ENCODE results near the gene KCNQ2.

KCNQ2 gene

DNA sequence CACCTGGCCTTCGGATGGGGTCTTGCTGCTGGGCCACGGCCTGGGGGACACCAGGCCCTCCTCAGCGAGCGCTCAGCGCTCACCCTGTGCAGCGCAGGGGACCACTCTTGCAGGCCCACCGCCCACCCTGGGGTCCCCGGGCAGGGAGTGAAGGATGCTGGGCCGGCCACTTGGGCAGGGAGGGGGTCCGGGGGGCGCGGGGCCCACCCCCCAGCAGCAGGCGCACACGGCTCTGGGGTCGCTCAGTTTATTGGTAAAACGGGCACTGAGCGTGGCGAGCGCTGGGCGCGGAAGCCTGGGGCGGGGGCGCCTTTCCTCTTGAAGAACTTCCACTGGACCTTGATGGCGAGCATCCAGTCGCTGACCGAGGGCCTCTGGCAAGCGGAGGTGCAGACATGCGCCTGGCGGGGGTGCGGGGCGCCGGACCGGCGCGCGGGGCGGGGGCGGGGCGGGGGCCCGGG, 15.4 kb upstream of the KCNQ2 start:
- DNase-seq, result no peak
- Histone ChIP-seq H3K27me3 (peaks cover 0 to 85% of the 10 kb centered on the region in 2 donors), H3K36me3 (no peaks in the 10 kb centered on the region), H3K4me3 (no peak overlapping the region), H3K9me3 (peaks cover 0 to 5% (median 0%) of the 10 kb centered on the region in 3 donors), H3K4me1 (peaks cover 0 to 13% (median 3%) of the 10 kb centered on the region in 4 donors), H3K27ac (no peak overlapping the region)
- TF ChIP-seq, protein P1, sequence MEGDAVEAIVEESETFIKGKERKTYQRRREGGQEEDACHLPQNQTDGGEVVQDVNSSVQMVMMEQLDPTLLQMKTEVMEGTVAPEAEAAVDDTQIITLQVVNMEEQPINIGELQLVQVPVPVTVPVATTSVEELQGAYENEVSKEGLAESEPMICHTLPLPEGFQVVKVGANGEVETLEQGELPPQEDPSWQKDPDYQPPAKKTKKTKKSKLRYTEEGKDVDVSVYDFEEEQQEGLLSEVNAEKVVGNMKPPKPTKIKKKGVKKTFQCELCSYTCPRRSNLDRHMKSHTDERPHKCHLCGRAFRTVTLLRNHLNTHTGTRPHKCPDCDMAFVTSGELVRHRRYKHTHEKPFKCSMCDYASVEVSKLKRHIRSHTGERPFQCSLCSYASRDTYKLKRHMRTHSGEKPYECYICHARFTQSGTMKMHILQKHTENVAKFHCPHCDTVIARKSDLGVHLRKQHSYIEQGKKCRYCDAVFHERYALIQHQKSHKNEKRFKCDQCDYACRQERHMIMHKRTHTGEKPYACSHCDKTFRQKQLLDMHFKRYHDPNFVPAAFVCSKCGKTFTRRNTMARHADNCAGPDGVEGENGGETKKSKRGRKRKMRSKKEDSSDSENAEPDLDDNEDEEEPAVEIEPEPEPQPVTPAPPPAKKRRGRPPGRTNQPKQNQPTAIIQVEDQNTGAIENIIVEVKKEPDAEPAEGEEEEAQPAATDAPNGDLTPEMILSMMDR (IDR thresholded peaks at IDR 0.05), result no peak
- intact Hi-C loops (cut with DNase I; ENCODE audit: low total_unique reads), result no loop called here

DNA sequence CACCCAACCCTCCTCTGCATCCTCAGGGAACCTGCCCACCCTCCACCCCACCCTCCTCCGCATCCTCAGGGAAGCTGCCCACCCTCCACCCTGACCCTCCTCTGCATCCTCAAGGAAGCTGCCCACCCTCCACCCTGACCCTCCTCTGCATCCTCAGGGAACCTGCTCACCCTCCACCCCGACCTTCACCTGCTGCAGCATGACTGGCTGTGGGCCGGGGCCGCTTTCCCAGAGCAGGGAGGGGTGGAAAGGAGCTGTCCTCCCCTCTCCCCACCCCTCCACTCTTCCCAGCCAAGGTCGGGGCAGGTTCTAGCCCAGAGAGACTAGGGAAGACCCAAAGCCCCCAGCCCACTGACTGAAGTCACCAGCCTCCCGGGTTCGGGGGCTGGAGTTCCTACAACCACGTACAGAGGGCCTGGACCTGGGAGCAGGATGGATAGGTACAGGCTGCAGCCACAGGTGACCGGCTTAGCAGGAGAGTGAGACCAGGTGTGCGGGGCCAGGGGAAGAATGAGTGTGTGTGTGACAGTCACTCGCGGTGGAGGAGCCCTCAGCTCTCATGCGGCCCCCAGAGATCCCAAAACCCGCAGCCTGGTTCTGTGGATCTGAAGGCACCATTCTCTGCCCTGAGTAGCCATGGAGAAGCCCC, 14.8 kb upstream of the KCNQ2 start:
- Histone ChIP-seq H3K4me3 (no peak overlapping the region), H3K4me1 (peaks cover 0 to 13% (median 3%) of the 10 kb centered on the region in 4 donors), H3K36me3 (no peaks in the 10 kb centered on the region), H3K27me3 (peaks cover 0 to 90% of the 10 kb centered on the region in 2 donors), H3K9me3 (peaks cover 0 to 5% (median 0%) of the 10 kb centered on the region in 3 donors), H3K27ac (no peak overlapping the region)
- TF ChIP-seq, protein P1 (IDR thresholded peaks at IDR 0.05), result no peak
- no peak for DNase-seq
- intact Hi-C loops (cut with DNase I; ENCODE audit: low total_unique reads), result no loop called here

DNA sequence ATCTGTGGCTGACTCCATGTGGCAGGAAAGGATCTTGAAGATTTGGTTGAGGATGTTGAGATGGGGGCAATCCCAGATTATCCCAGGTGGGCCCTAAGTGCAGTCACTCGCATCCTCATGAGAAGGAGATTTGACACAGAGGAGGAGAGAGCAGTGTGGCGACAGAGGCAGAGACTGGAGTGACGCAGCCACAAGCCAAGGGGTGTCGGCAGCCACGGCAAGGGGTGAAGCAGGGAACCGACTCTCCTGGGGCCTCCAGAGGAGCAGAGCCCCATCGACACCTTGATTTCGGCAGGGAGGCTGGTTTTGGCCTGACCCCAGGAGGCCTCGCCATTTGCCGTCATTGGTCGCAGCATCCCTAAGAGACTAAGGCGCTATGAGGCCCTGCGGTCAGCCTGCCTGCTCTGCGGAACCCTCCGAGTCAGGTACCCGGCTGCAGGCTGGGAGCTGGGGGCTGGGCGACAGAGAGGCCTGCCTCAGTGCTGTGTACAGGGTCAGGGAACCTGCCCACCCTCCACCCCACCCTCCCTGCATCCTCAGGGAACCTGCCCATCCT, 13.9 kb upstream of the KCNQ2 start:
- TF ChIP-seq, protein P1 (IDR thresholded peaks at IDR 0.05), result no peak
- peaks cover 0 to 96% of the 10 kb centered on the region in 2 donors for H3K27me3 ChIP-seq
- no peak for DNase-seq
- H3K4me3 ChIP-seq, result no peak overlapping the region
- intact Hi-C loops (cut with DNase I; ENCODE audit: low total_unique reads), result no loop called here
- H3K27ac ChIP-seq, result no peak overlapping the region
- no peaks in the 10 kb centered on the region for H3K36me3 ChIP-seq
- peaks cover 0 to 13% (median 3%) of the 10 kb centered on the region in 4 donors for H3K4me1 ChIP-seq
- H3K9me3 ChIP-seq, result peaks cover 0 to 5% (median 0%) of the 10 kb centered on the region in 3 donors

DNA sequence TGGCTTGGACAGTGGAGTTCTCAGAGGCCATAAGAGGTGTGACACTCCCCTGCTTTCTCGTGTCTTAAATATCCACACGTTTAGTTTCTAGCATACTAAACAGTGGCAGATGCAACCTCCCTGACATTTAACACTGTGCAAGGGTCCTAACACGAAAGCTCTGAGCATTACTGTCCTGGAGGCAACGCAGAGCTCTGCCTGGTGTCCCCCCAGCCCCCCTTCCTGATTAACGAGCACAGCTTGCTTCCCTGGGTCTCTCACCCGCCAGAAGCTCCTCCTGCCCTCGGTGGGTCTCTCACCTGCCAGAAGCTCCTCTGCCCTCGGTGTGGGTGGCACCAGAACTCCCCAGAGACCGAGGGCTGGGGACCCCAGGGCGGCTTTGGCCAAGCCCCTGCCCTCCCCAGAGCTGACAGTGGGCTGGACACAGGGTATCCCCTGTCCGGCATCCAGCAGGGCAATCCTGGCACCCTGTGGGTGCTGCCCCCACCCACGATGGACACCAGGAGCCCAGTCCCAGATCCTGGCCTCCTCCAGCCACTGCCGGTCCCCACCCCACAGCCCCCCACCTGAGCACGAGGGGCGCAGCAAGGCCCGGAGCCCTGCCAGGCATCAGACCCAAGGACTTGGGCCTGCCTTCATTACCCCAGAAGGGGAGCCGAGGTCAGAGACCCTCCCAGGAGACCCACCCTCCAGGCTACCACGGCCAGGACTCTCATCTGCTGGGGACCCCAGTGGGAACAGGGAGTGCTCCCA, 12.4 kb upstream of the KCNQ2 start:
- intact Hi-C loops (cut with DNase I; ENCODE audit: low total_unique reads), result no loop called here
- Histone ChIP-seq H3K27me3 (peaks cover 0 to 93% of the 10 kb centered on the region in 2 donors), H3K9me3 (peaks cover 0 to 5% (median 0%) of the 10 kb centered on the region in 3 donors), H3K27ac (no peak overlapping the region), H3K36me3 (no peaks in the 10 kb centered on the region), H3K4me1 (peaks cover 0 to 13% (median 3%) of the 10 kb centered on the region in 4 donors), H3K4me3 (no peak overlapping the region)
- DNase-seq, result no peak
- TF ChIP-seq, protein P1 (IDR thresholded peaks at IDR 0.05), result no peak

DNA sequence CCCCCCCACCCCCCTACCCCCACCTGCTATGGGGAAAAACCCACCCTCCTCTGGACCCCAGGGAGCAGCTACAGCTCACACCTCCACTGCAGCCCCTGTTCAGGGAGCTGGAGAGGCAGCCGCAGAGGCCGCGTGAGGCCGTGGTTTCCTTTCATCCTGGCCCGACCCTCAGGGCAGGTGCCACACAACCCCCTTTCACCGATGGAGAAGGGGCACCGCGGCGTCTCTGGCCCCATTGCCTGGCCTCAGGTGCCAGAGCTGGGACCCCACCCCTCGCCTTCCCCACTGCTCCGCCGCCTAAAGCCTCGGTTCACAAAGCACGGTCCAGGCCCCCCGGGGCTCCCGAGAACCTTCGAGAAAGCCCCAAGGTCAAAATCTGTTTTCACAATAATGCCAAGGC, 11.8 kb upstream of the KCNQ2 start:
- H3K9me3 ChIP-seq, result peaks cover 0 to 5% (median 0%) of the 10 kb centered on the region in 3 donors
- TF ChIP-seq, protein P1 (IDR thresholded peaks at IDR 0.05), result no peak
- H3K27ac ChIP-seq, result no peak overlapping the region
- H3K4me1 ChIP-seq, result peaks cover 0 to 13% (median 3%) of the 10 kb centered on the region in 4 donors
- H3K4me3 ChIP-seq, result no peak overlapping the region
- intact Hi-C loops (cut with DNase I; ENCODE audit: low total_unique reads), result no loop called here
- H3K27me3 ChIP-seq, result peaks cover 0 to 93% of the 10 kb centered on the region in 2 donors
- DNase-seq, result no peak
- no peaks in the 10 kb centered on the region for H3K36me3 ChIP-seq
